Measurements from ENCODE around the gene PDE3A.

DNA sequence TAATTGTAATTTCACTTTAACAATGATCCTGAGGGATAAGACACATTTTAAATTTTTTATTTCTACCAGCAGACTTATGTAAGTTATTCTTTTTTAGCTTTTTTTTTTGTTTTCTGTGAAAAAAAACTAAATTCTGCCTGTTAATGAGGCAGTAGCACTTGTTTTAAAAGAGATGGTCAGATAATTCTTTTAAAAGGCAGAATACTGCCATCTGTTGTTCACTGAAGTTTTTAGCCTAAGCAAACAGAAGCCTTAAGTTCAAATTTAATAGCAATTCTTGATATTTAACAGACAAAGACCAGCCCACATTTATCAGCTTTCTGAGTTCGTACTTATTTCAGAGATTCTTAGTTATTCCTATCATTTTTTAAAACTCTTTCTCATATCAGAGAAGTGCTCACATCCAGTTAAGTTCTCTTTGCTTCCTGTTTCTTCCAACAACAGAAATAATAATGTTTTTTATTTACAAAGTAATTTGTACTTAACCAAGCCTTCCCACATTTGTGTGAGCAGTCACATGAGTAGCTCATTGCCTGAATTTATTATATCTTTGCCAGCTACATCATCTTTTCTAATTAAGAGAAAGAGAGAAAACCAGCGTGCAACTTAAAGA lies 233.4 kb downstream of the PDE3A start:
- no peak for TF ChIP-seq EZH2 (IDR thresholded peaks at IDR 0.05; ENCODE audit: borderline replicate concordance)
- peak; percentile 77 for TF ChIP-seq CTCF (IDR thresholded peaks at IDR 0.05; ENCODE audit: poor library complexity)
- TF ChIP-seq EZH2phosphoT487 (IDR thresholded peaks at IDR 0.05; ENCODE audit: low read depth, severe bottlenecking, unreplicated experiment), result no peak

All from hepatocyte (in vitro differentiated cells).